Measurements from ENCODE around the gene CLIP1.

The CLIP1 gene

GRCh38 chr12:122355706-122356105, 66.8 kb downstream of the CLIP1 start:
- DNase-seq: no peak

- no peak for DNase-seq
Observed at GRCh38 chr12:122354958-122355641, 67.4 kb downstream of the CLIP1 start.

GRCh38 chr12:122352394-122352793, 70.1 kb downstream of the CLIP1 start:
- DNase-seq: no peak

GRCh38 chr12:122350141-122350848, 72.2 kb downstream of the CLIP1 start:
- DNase-seq: no peak

- DNase-seq: no peak
Observed at GRCh38 chr12:122349078-122349477, 73.4 kb downstream of the CLIP1 start.

GRCh38 chr12:122348505-122348904, 74.0 kb downstream of the CLIP1 start:
- DNase-seq: no peak

GRCh38 chr12:122346054-122346453, 76.4 kb downstream of the CLIP1 start:
- DNase-seq: no peak

GRCh38 chr12:122345042-122345441, 77.4 kb downstream of the CLIP1 start:
- DNase-seq: no peak

- DNase-seq: peak; percentile 19 to 67 (median 52)
Observed at GRCh38 chr12:122336015-122336946, 86.2 kb downstream of the CLIP1 start.

GRCh38 chr12:122333142-122334087, 89.1 kb downstream of the CLIP1 start:
- DNase-seq: no peak

- DNase-seq: no peak
Observed at GRCh38 chr12:122327494-122328385, 94.7 kb downstream of the CLIP1 start.

GRCh38 chr12:122327014-122327413, 95.5 kb downstream of the CLIP1 start:
- DNase-seq: no peak

- DNase-seq: no peak
Observed at GRCh38 chr12:122326586-122326985, 95.9 kb downstream of the CLIP1 start.

- DNase-seq: no peak
Observed at GRCh38 chr12:122323311-122324019, 99.0 kb downstream of the CLIP1 start.

- no peak for DNase-seq
Observed at GRCh38 chr12:122322501-122322900, 100.0 kb downstream of the CLIP1 start.

- no peak for DNase-seq
Observed at GRCh38 chr12:122318607-122319605, 103.6 kb downstream of the CLIP1 start.

GRCh38 chr12:122312926-122313325, 109.5 kb downstream of the CLIP1 start:
- no peak for DNase-seq

GRCh38 chr12:122311696-122312095, 110.8 kb downstream of the CLIP1 start:
- no peak for DNase-seq
